Adipose tissue (tissue), 3 donors: Measurements from ENCODE around the gene FRMD4A. TPM values are rescaled to one million over a fixed set of nuclear protein-coding genes. Genes with fewer than 3 reads are reported as not detected.
"Not testable (repeated sequence)": the region's sequence is repeated elsewhere in the genome, so short reads cannot be mapped to it uniquely, and the experiment has no call there.

Source experiments
- H3K27ac ChIP-seq: one replicate; pipeline ENCODE4 v1.5.1; 2013; ENCODE audit warnings: low read depth, low read length
- WGBS, 3 donors: extraction: QIAGEN DNeasy Blood & Tissue Kit; methylation state at CpG; one replicate each; pipeline ENCODE4 v1.1.7; 2013; 5-methylcytosine and 5-hydroxymethylcytosine counted together
- polyA plus RNA-seq, 3 donors: library from polyadenylated mRNA; stranded (reverse); fragments of 200-250 nt; gene quantifications; one replicate each; pipeline ENCODE4 v1.2.3, GENCODE V29; 2013
- donor health status: healthy with polysubstance abuse.
- donor health status: Bipolar disorder and iron deficiency.
- donor health status: healthy.

FRMD4A gene
- polyA plus RNA-seq, 3 donors = 16.6 to 83.5 (median 22.2) TPM

- 63 to 70% (median 70%) methylated on average over 9 of the region's 9 CpGs for WGBS, 3 donors
Observed at GRCh38 chr10:13774303-13774893, 556.3 kb downstream of the FRMD4A start.

GRCh38 chr10:13773496-13774170, 557.1 kb downstream of the FRMD4A start:
- 57 to 73% (median 72%) methylated on average over 13 of the region's 13 CpGs for whole genome bisulfite sequencing, 3 donors
- H3K27ac ChIP-seq = no peak overlapping the region

More at GRCh38 chr10:13774303-13774893, 556.3 kb downstream of the FRMD4A start:
- no peak overlapping the region for H3K27ac ChIP-seq

- WGBS, 3 donors = 83 to 89% (median 85%) methylated on average over 8 of the region's 8 CpGs
Observed at GRCh38 chr10:13773043-13773442, 557.7 kb downstream of the FRMD4A start.

GRCh38 chr10:13771992-13772391, 558.7 kb downstream of the FRMD4A start:
- 67 to 93% (median 93%) methylated on average over 4 of the region's 4 CpGs for WGBS, 3 donors
- no peak overlapping the region for H3K27ac ChIP-seq

More at GRCh38 chr10:13773043-13773442, 557.7 kb downstream of the FRMD4A start:
- no peak overlapping the region for H3K27ac ChIP-seq

- whole genome bisulfite sequencing, 3 donors = 95 to 98% (median 95%) methylated on average over 4 of the region's 4 CpGs
- no peak overlapping the region for H3K27ac ChIP-seq
Observed at GRCh38 chr10:13770760-13771493, 559.8 kb downstream of the FRMD4A start.

DNA sequence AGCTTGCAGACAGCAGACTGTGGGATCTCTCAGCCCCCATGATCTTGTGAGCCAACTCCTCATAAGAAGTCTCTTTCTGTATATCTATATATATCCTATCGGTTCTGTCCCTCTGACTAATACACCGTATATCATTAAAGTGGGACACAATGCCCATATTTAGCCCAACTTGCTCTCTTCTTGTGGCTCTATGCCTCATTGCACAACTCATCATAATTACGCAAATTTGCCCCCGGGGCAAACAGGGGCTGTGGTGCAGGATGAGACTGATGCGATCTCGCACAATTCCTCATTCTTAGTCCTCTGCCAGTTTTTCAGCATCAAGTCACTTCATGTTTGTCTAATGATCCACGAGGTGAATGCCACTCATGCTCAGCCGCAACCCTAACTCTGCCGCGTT, 560.8 kb downstream of the FRMD4A start:
- WGBS, 3 donors = 69 to 91% (median 71%) methylated on average over 10 of the region's 10 CpGs
- H3K27ac ChIP-seq = no peak overlapping the region

DNA sequence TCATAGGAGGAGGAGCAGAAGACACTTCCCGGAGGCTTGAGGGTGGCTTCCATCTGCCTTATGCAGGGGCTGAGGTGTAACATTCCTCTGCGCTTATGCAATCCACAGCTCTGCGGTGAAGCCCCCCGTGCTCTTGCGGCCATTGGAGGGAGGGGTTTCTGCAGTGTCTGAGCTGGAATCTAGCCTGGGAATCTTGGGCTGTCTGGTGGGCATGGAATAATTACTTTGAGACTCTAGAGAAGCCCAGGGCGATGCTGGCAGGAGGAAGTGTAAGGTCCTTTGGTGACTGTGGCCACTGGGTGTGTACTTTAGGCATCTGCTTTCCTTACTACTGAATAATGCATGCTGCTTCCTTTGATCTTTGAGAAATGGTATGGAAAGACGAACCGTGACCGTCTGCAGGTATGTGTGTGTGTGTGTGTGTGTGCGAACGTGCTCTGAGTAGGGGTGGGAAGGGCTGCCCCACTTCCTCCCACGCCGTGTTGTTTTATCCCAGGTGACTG, 563.0 kb downstream of the FRMD4A start:
- no peak overlapping the region for H3K27ac ChIP-seq
- WGBS, 3 donors = 69 to 75% (median 72%) methylated on average over 13 of the region's 13 CpGs

- 94 to 97% (median 96%) methylated on average over 5 of the region's 5 CpGs for WGBS, 3 donors
- not testable (repeated sequence) for H3K27ac ChIP-seq
Observed at GRCh38 chr10:13767148-13767547, 563.6 kb downstream of the FRMD4A start.

GRCh38 chr10:13765641-13766341, 564.9 kb downstream of the FRMD4A start:
- no peak overlapping the region for H3K27ac ChIP-seq
- 27 to 93% (median 87%) methylated on average over 19 of the region's 19 CpGs for WGBS, 3 donors

DNA sequence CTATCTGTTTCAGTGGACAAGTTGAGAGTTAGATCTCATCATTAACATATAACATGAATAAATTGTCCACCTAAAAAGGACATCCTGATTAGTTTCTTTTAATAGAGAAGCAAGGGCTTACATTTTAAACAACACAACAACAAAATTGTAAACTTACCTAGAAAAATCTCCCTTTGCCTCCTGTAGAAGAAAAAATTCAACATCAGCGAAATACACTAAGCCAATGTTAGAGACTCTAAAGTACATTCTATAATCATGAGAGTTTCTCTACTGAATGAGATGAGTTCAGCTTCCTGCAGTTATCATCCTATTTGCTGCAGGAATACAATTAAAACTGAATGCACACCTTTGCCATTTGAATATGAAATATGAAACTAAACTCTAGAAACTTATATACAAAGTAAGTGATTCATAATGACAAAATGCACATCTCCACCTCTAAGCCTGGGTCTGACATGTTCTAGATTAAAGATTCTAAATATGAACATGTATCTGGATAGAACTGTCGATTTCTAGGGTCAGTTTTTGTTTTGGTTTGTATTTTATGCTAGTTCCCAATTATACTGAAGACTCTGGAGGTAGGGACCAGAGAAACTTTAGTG, 569.1 kb downstream of the FRMD4A start:
- no peak overlapping the region for H3K27ac ChIP-seq
- WGBS, 3 donors = 92 to 95% (median 92%) methylated on average over 2 of the region's 2 CpGs

DNA sequence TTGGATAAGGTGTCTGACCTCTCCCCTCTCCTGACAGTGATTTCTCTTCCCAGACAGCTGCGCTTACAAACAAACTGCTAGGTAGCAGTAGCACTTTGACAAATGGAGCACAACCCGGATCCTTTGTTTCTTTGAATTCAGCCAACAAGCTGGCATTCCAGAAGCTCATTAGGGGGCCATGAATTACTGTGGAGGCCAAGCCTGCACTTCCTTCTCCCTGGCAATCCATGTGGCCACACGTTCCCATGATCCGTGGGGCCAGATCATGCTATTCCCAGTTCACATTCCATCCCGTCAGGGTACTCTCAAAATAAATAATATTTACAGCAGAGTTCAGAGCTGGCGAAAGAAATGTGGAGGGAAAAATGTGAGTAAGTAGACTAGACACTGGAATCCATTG, 571.6 kb downstream of the FRMD4A start:
- WGBS, 3 donors = 70 to 86% (median 85%) methylated on average over 6 of the region's 6 CpGs
- H3K27ac ChIP-seq = no peak overlapping the region

DNA sequence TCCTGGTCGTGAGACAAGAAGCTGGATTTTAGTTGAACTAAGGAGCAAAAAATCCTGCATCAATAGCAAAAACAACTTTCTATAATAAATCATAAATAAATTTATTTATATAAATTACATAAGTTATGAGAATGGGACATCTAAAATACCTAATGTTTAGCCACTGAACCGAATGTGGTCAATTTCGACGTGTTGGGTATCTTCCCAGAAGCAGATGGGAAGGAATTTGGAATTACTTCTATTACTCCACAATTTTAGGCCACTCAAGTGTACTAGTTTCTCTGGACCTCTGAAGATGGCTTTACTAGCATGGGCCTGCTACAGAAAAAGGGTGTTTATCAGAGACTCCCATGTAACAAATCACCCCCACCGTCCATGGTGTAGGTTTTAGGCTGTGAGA, 572.0 kb downstream of the FRMD4A start:
- no peak overlapping the region for H3K27ac ChIP-seq
- WGBS, 3 donors = 63 to 87% (median 87%) methylated on average over 5 of the region's 5 CpGs

DNA sequence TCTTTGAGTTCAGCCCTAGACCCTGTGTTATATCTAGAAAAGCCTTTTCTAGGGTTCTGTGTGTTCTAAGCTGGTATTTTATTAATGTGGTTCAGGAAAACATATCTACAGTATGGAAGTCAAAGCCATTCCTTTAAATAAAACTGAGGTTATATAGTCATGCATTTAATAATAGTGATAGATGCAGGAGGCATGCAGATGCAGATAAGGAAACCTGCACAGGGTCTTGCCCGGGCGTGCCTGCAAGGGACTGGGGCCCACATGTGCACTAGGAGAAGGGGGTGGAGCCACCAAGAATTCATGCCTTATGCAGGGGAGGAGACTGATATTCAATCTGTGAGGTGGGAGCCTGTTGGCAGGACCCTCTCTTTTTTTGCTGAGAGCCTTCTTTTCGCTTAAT, 572.4 kb downstream of the FRMD4A start:
- no peak overlapping the region for H3K27ac ChIP-seq
- WGBS, 3 donors = 87 to 100% (median 90%) methylated on average over 3 of the region's 3 CpGs

GRCh38 chr10:13754277-13754676, 576.4 kb downstream of the FRMD4A start:
- no peak overlapping the region for H3K27ac ChIP-seq
- 84 to 90% (median 87%) methylated on average over 2 of the region's 2 CpGs for WGBS, 3 donors

DNA sequence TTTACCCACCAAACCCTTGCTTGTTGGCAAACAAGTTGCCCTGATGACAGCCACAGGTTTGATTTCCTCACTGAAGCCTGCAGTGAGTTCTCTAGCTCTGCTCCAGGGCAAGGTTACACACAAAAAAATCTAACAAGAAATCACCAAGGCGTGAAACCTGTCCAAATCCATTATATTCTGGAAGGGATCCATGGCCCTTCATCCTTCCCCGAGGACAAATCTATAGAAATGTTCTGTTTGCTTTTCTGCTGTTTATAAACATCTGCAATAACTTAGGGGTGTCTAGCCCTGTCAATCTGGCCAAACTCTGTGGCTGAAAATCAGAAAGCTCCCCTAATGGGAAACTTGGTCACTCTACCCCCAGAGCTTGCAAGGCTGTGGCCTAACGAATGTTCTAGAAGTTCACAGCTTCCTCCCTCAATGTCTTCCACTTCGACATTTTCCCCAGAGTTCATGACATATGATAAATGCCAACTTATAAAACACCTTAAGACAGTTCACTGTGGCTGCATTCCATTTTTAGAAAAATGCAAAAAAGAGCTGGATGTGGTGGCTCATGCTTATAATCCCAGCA, 579.4 kb downstream of the FRMD4A start:
- WGBS, 3 donors = 82 to 91% (median 83%) methylated on average over 4 of the region's 4 CpGs
- no peak overlapping the region for H3K27ac ChIP-seq

DNA sequence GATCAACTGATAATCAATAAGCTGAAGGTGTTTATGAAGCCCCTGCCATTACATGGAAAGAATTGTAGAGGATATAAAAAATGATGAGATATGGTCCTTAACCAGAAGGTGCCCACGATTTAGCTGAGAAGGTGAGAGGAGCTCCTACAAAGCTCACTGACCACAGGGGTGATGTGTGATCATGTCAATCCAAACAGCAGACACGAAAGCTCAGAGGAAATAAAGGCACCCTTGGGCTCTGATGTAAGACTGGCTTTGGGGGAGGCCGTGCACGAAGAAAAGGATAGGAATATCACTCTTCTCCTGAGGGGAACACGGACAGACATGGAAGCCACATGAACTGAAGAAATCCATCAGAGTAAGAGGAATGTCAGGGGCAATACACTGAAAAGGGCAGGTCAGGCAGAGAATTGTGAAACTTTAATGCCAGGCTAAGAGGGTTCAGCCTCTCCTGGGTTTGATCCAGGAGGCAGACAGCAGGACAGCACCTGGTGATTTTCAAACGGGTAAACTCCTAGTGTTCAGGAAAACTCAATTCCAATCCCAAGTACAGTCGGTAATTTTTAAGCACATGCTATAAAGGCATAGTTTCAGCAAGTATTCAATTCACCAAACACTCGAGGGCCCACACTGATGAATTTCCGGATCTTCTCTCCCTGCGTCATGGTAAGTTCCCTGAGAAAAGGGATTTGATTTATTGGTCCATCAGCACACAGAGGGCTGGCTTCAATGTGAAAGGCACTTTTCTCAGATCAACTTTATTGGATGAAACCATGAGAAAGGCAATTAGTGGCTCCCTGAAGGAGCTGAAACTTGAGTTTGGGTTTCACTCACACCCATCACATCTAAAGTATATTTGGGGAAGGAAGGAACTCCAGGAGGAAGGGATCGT, 580.2 kb downstream of the FRMD4A start:
- no peak overlapping the region for H3K27ac ChIP-seq
- 72 to 83% (median 81%) methylated on average over 11 of the region's 11 CpGs for WGBS, 3 donors

- WGBS, 3 donors = 83 to 92% (median 88%) methylated on average over 7 of the region's 7 CpGs
- H3K27ac ChIP-seq = no peak overlapping the region
Observed at GRCh38 chr10:13745271-13745670, 585.5 kb downstream of the FRMD4A start.
